ENCODE data around the gene SLC27A4. TPM values are rescaled to one million over a fixed set of nuclear protein-coding genes. Genes with fewer than 3 reads are reported as not detected.
A peak's percentile ranks its signal among the peaks of the same experiment; 100 is the strongest.

The SLC27A4 gene
- total RNA-seq, 1 experiment from 2014 or later: 17.0 TPM

DNA sequence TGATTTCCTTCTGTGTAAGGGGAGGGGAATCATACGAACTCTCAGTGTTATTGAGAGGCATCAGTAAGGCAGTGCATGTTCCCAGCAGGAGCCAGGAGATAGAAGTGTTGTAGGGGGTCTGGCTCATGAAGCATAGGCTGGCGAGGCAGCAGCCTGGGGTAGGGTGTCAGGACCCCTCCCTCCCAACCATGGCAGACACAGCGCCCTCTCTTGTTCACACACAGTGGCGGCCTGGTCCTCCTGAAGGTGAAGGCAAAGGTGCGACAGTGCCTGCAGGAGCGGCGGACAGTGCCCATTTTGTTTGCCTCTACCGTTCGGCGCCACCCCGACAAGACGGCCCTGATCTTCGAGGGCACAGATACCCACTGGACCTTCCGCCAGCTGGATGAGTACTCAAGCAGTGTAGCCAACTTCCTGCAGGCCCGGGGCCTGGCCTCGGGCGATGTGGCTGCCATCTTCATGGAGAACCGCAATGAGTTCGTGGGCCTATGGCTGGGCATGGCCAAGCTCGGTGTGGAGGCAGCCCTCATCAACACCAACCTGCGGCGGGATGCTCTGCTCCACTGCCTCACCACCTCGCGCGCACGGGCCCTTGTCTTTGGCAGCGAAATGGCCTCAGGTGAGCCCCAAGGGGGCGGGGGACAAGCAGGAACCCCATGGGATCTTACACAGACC is 4.7 kb downstream of the SLC27A4 start:
- H2AFZ ChIP-seq (ENCODE audit: low read length): no peak overlapping the region
- peaks cover 4 to 5% of the 10 kb centered on the region in 2 experiments for H3K4me1 Mint-ChIP-seq
- no peak overlapping the region for H2BK12ac ChIP-seq (ENCODE audit: insufficient read length, low read depth, low read length)
- H3K4me1 ChIP-seq (ENCODE audit: insufficient read depth, low read length): no peaks in the 10 kb centered on the region
- no peak overlapping the region for H4K91ac ChIP-seq (ENCODE audit: insufficient read length, low read depth, low read length)
- no peak overlapping the region for H3K27ac Mint-ChIP-seq
- no peaks in the 10 kb centered on the region for H4K20me1 ChIP-seq (ENCODE audit: control insufficient read depth, insufficient read depth, insufficient read length)
- no peak overlapping the region for H2BK20ac ChIP-seq (ENCODE audit: low read depth, low read length, poor library complexity, severe bottlenecking)
- H3K56ac ChIP-seq (ENCODE audit: insufficient read length, low read depth, low read length): no peak overlapping the region
- no peak overlapping the region for H3K27ac ChIP-seq (ENCODE audit: insufficient read length, low read depth, low read length)
- H3K4me2 ChIP-seq (ENCODE audit: insufficient read depth, insufficient read length, low read length): no peak overlapping the region
- no peak overlapping the region for H3K4ac ChIP-seq (ENCODE audit: low read depth, low read length)
- H3K9me3 Mint-ChIP-seq: no peaks in the 10 kb centered on the region
- peaks cover 3% of the 10 kb centered on the region for H3K23me2 ChIP-seq (ENCODE audit: insufficient read length, low read depth, low read length, poor library complexity, severe bottlenecking)
- H3K27me3 ChIP-seq (ENCODE audit: insufficient read depth, low read length): no peaks in the 10 kb centered on the region
- no peak overlapping the region for H4K8ac ChIP-seq (replicated peaks; ENCODE audit: insufficient read length, low read depth, low read length)
- H2AK5ac ChIP-seq (ENCODE audit: insufficient read length, low read length): no peak overlapping the region
- H3K23ac ChIP-seq (ENCODE audit: insufficient read length, low read depth, low read length): no peak overlapping the region
- H3T11ph ChIP-seq (ENCODE audit: low read length): no peak overlapping the region
- peak; percentile 64 for DNase-seq
- H3K79me2 ChIP-seq (ENCODE audit: insufficient read depth, low read length): no peaks in the 10 kb centered on the region
- no peak overlapping the region for H2BK120ac ChIP-seq (ENCODE audit: low read depth, low read length, poor library complexity, severe bottlenecking)
- H3K9me3 ChIP-seq (ENCODE audit: control insufficient read depth, low read depth, low read length): no peaks in the 10 kb centered on the region
- H3K14ac ChIP-seq (ENCODE audit: insufficient read depth, low read length): no peak overlapping the region
- no peaks in the 10 kb centered on the region for H3K79me1 ChIP-seq (ENCODE audit: insufficient read depth, low read depth, low read length, poor library complexity, severe bottlenecking)
- H4K5ac ChIP-seq (ENCODE audit: insufficient read length, low read depth, low read length): no peak overlapping the region
- no CpG with 5 or more reads among the region's 28 CpGs for WGBS (ENCODE audit: extremely low coverage, insufficient read length, low lambda C conversion rate)
- TF ChIP-seq CTCF (conservative IDR thresholded peaks at IDR 0.05): peak; percentile 54
- H3K36me3 Mint-ChIP-seq (ENCODE audit: insufficient read depth in 1 of 3, low read depth in 3 of 3): peaks cover 11 to 33% (median 13%) of the 10 kb centered on the region in 3 experiments
- no peak overlapping the region for H2BK15ac ChIP-seq (ENCODE audit: low read depth, low read length)
- H3K4me3 Mint-ChIP-seq: no peak overlapping the region
- H3K18ac ChIP-seq (ENCODE audit: insufficient read length, low read depth, low read length): no peak overlapping the region
- no peak overlapping the region for H3K9ac ChIP-seq (ENCODE audit: extremely low read depth, insufficient read length, low read length)
- no peaks in the 10 kb centered on the region for H3K27me3 Mint-ChIP-seq (ENCODE audit: low read depth)
- no peak overlapping the region for H2BK5ac ChIP-seq (ENCODE audit: insufficient read length, low read length)

All from H9 (cell line).